HCT116 (cell line): ENCODE measurements around the gene DLL1. TPM values are rescaled to one million over a fixed set of nuclear protein-coding genes. Genes with fewer than 3 reads are reported as not detected.

Source experiments
- ATAC-seq: fragments of 200-7000 bp; cut with Tn5 transposase; 2 replicates; pipeline ENCODE4 v1.9.1; 2020; ENCODE audit warnings: mild to moderate bottlenecking, moderate library complexity
- BruUV-seq: library from RNA; stranded (reverse); fragments of 400-500 nt; replicated peaks from 2 replicates; lab custom pipeline; 2021; lab: Mats Ljungman, UMichigan
- CTCF ChIA-PET: fragments of 300-600 bp; sonication (Branson Sonifier 250); formaldehyde crosslinking; loops from one replicate; lab custom pipeline; 2021; ENCODE audit warnings: antibody characterized with exemption; lab: Charles Lee
- POLR2A ChIA-PET: fragments of 300-600, 350-600 bp; sonication (Branson Sonifier 250); formaldehyde crosslinking; loops from one replicate; lab custom pipeline; 2021; ENCODE audit warnings: antibody characterized with exemption; lab: Charles Lee
- RAD21 ChIA-PET, 2 experiments: fragments of 300-600 bp; sonication (Branson Sonifier 250); formaldehyde crosslinking; loops; one replicate each; lab custom pipeline; 2023; ENCODE audit warnings: low total read pairs in 2 of 2; ENCODE audit not compliant: uncharacterized antibody in 2 of 2, unreplicated experiment in 2 of 2, low non-redundant PET in 1 of 2; lab: Charles Lee
- DNase-seq: peaks from one replicate; pipeline ENCODE4 v3.0.0-alpha.2; 2010; ENCODE audit warnings: low read depth, low spot score
- H2AFZ ChIP-seq: fragments of 200-600 bp; shearing (Covaris generic), sonication (generic); 2 replicates; pipeline ENCODE4 v1.6.1; 2017; ENCODE audit warnings: low read depth, mixed run types, mixed read lengths, antibody characterized with exemption, low read length; ENCODE audit not compliant: poor library complexity, severe bottlenecking
- H3K27ac ChIP-seq: 2 replicates; pipeline ENCODE4 v1.5.1; 2012; ENCODE audit warnings: low read depth, low read length
- H3K27me3 ChIP-seq: fragments of 200-600 bp; sonication (generic); 2 replicates; pipeline ENCODE4 v1.6.1; 2016; ENCODE audit warnings: mixed run types, low read length, mixed read lengths; ENCODE audit not compliant: insufficient read depth
- H3K36me3 ChIP-seq, 2 experiments: fragments of 200-500 bp in 1 of 2; fragments of 200-600 bp in 1 of 2; sonication (Bioruptor generic) in 1 of 2; sonication (generic) in 1 of 2; 2 replicates each; pipeline versions ENCODE4 v1.5.1 to v1.6.1; 2014 to 2016; ENCODE audit warnings: low read length in 2 of 2, inconsistent platforms in 1 of 2, mixed read lengths in 1 of 2, mixed run types in 1 of 2; ENCODE audit not compliant: insufficient read depth in 2 of 2, control insufficient read depth in 1 of 2
- H3K4me1 ChIP-seq, 2 experiments: fragments of 200-600 bp in 1 of 2; sonication (generic) in 1 of 2; 2 replicates each; pipeline versions ENCODE4 v1.5.1 to v1.6.1; 2012 to 2017; ENCODE audit warnings: low read length in 2 of 2, inconsistent platforms in 1 of 2, mild to moderate bottlenecking in 1 of 2, mixed read lengths in 1 of 2, mixed run types in 1 of 2, moderate library complexity in 1 of 2; ENCODE audit not compliant: insufficient read depth in 2 of 2, control insufficient read depth in 1 of 2
- H3K4me2 ChIP-seq: fragments of 200-600 bp; sonication (generic); 2 replicates; pipeline ENCODE4 v1.6.1; 2017; ENCODE audit warnings: mixed run types, low read length, mixed read lengths
- H3K4me3 ChIP-seq, 2 experiments: fragments of 200-600 bp in 1 of 2; sonication (generic) in 1 of 2; replicated peaks in 1 of 2; 2 replicates each; pipeline ENCODE4 v1.5.1; 2011 to 2016; ENCODE audit warnings: low read length in 2 of 2, control low read depth in 1 of 2, low read depth in 1 of 2, mild to moderate bottlenecking in 1 of 2, mixed read lengths in 1 of 2, mixed run types in 1 of 2
- H3K79me2 ChIP-seq: fragments of 200-600 bp; sonication (generic); 2 replicates; pipeline ENCODE4 v1.6.1; 2017; ENCODE audit warnings: mild to moderate bottlenecking, mixed run types, low read length, moderate library complexity, mixed read lengths; ENCODE audit not compliant: insufficient read depth
- H3K9ac ChIP-seq: fragments of 200-600 bp; sonication (generic); 2 replicates; pipeline ENCODE4 v1.6.1; 2016; ENCODE audit warnings: low read length, mixed read lengths
- H3K9me2 ChIP-seq: fragments of 200-600 bp; sonication (generic), shearing (Covaris generic); 2 replicates; pipeline ENCODE4 v1.6.1; 2017; ENCODE audit warnings: mixed run types, mild to moderate bottlenecking, moderate library complexity; ENCODE audit not compliant: insufficient read depth
- H3K9me3 ChIP-seq, 2 experiments: fragments of 200-500 bp in 1 of 2; fragments of 200-600 bp in 1 of 2; sonication (Bioruptor generic) in 1 of 2; sonication (generic) in 1 of 2; 2 replicates each; pipeline ENCODE4 v1.6.1; 2014 to 2017; ENCODE audit warnings: low read length in 2 of 2, mixed read lengths in 2 of 2, inconsistent platforms in 1 of 2, low read depth in 1 of 2, mild to moderate bottlenecking in 1 of 2, mixed run types in 1 of 2, moderate library complexity in 1 of 2; ENCODE audit not compliant: control insufficient read depth in 1 of 2, insufficient read depth in 1 of 2
- H4K20me1 ChIP-seq: fragments of 200-600 bp; sonication (generic), shearing (Covaris generic); 2 replicates; pipeline ENCODE4 v1.6.1; 2017; ENCODE audit warnings: mixed run types, mild to moderate bottlenecking, moderate library complexity; ENCODE audit not compliant: insufficient read depth
- CBX3 ChIP-seq: IDR thresholded peaks from 2 replicates; pipeline ENCODE4 v1.6.1; 2012; ENCODE audit warnings: low read depth
- CEBPB ChIP-seq: IDR thresholded peaks from 2 replicates; pipeline ENCODE4 v1.6.1; 2012; ENCODE audit warnings: low read depth
- EGR1 ChIP-seq: IDR thresholded peaks from 2 replicates; pipeline ENCODE4 v1.6.1; 2012; ENCODE audit warnings: low read depth
- ELF1 ChIP-seq: IDR thresholded peaks from 2 replicates; pipeline ENCODE4 v1.6.1; 2012; ENCODE audit warnings: low read depth, borderline replicate concordance
- EZH2 ChIP-seq: fragments of 200-600 bp; sonication (generic); IDR thresholded peaks from 2 replicates; pipeline ENCODE4 v1.6.1; 2017; ENCODE audit warnings: antibody characterized with exemption, mixed run types
- EZH2phosphoT487 ChIP-seq: fragments of 200-600 bp; IDR thresholded peaks from 2 replicates; pipeline ENCODE4 v1.6.1; 2018; ENCODE audit warnings: antibody characterized with exemption, borderline replicate concordance
- FOSL1 ChIP-seq: IDR thresholded peaks from 2 replicates; pipeline ENCODE4 v1.6.1; 2012; ENCODE audit warnings: low read depth
- JUND ChIP-seq: IDR thresholded peaks from 2 replicates; pipeline ENCODE4 v1.6.1; 2012
- MAX ChIP-seq: IDR thresholded peaks from 2 replicates; pipeline ENCODE4 v1.6.1; 2012
- POLR2A ChIP-seq: IDR thresholded peaks from 2 replicates; pipeline ENCODE4 v1.7.0; 2011; ENCODE audit warnings: borderline replicate concordance; ENCODE audit not compliant: insufficient read depth, insufficient read length; ENCODE audit errors: extremely low read depth
- POLR2AphosphoS5 ChIP-seq: IDR thresholded peaks from 2 replicates; pipeline ENCODE4 v1.6.1; 2011; ENCODE audit warnings: mild to moderate bottlenecking, low read depth, low read length, moderate library complexity
- RAD21 ChIP-seq: IDR thresholded peaks from 2 replicates; pipeline ENCODE4 v1.6.1; 2012; ENCODE audit warnings: low read depth, mild to moderate bottlenecking
- SIN3A ChIP-seq: IDR thresholded peaks from 2 replicates; pipeline ENCODE4 v1.6.1; 2012; ENCODE audit warnings: low read depth
- SP1 ChIP-seq: IDR thresholded peaks from 2 replicates; pipeline ENCODE4 v1.6.1; 2012; ENCODE audit warnings: low read depth
- SRF ChIP-seq: IDR thresholded peaks from 2 replicates; pipeline ENCODE4 v1.6.1; 2012; ENCODE audit warnings: low read depth
- TCF7L2 ChIP-seq: IDR thresholded peaks from 2 replicates; pipeline ENCODE4 v1.7.0; 2011; ENCODE audit warnings: borderline replicate concordance, inconsistent platforms; ENCODE audit not compliant: insufficient read depth, insufficient read length; ENCODE audit errors: extremely low read depth
- YY1 ChIP-seq: IDR thresholded peaks from 2 replicates; pipeline ENCODE4 v1.6.1; 2011; ENCODE audit warnings: low read length, low read depth, moderate library complexity, mild to moderate bottlenecking; ENCODE audit not compliant: insufficient replicate concordance; ENCODE audit errors: extremely low read depth
- ZFX ChIP-seq: fragments of 450-650 bp; IDR thresholded peaks from 2 replicates; pipeline ENCODE4 v1.6.1; 2017
- intact Hi-C: fragments of 100-400 bp; cut with micrococcal nuclease; formaldehyde crosslinking; loops from 2 replicates; pipeline ENCODE4 v1.10.0; 2022
- total RNA-seq: library from RNA; stranded (reverse); gene quantifications from one replicate; pipeline ENCODE4 v1.2.1, GENCODE V29; 2021; ENCODE audit not compliant: unreplicated experiment
- TF ChIP-seq, protein P1 (sequence below): IDR thresholded peaks from 2 replicates; pipeline ENCODE4 v1.6.1; 2012
- TF ChIP-seq, protein P2 (sequence below), 3 experiments: fragments of 200-600 bp in 1 of 3; sonication (generic) in 1 of 3; IDR thresholded peaks in 2 of 3; conservative IDR thresholded peaks in 1 of 3; 2 replicates each; pipeline ENCODE4 v1.5.1; 2012 to 2017; ENCODE audit warnings: low read depth in 2 of 3, low read length in 2 of 3, antibody characterized with exemption in 1 of 3, borderline replicate concordance in 1 of 3, control low read depth in 1 of 3, mild to moderate bottlenecking in 1 of 3, mixed read lengths in 1 of 3, mixed run types in 1 of 3, moderate library complexity in 1 of 3; ENCODE audit not compliant: insufficient read depth in 1 of 3

Gene DLL1
- total RNA-seq, 1 experiment from 2014 or later: 5.3 TPM

DNA sequence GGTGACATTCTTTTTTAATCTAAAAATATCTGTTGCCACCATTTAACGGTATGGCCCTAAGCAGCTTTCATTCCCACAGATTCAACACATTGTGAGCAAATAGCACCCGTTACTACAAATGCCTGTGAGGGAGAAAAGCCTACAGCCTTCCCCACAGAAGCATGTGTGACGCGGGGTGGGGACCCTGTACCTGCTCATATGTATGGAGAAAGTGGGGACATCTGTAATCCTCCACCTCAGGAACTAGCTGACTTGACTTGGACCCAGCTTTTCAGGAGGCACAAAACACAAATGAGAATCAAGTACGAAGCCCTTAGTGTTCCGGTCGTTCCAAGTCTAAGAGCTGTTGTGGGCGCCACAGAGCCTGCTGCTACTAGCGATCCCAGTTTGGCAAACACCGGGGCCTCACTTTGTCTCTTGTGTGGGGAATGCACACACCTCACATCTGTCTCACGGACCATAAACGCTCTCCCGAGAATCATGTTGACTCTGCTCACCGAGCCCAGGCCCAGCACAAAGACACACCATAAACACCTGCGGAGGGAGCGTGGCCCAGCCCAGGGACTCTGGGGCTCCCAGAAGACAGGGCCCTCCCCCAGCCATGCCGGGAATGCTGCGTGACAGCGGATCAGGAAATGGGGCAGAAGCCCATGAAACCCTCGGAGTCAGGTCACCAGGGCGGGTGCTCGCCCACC lies 21.6 kb downstream of the DLL1 start:
- H3K4me3 ChIP-seq: no peak overlapping the region
- H3K9ac ChIP-seq: no peak overlapping the region
- H3K4me1 ChIP-seq: peaks cover 6 to 10% of the 10 kb centered on the region in 2 experiments; a peak in 3 of 4 replicates
- no peaks in the 10 kb centered on the region for H3K9me3 ChIP-seq
- CTCF ChIA-PET: no interaction called here
- no TSS peak for BruUV-seq
- DNase-seq: no peak
- no peaks in the 10 kb centered on the region for H3K9me2 ChIP-seq
- no peaks in the 10 kb centered on the region for H3K27me3 ChIP-seq
- no peaks in the 10 kb centered on the region for H3K36me3 ChIP-seq
- intact Hi-C loops: loop anchor here (10.0 kb wide), 3 partner anchors 104 to 434 kb away; no protein-coding TSS in a partner anchor
- RAD21 ChIA-PET: no interaction called here
- H3K4me2 ChIP-seq: no peak overlapping the region
- H3K79me2 ChIP-seq: no peaks in the 10 kb centered on the region
- no peak overlapping the region for H2AFZ ChIP-seq
- H3K27ac ChIP-seq: no peak overlapping the region
- H4K20me1 ChIP-seq: no peaks in the 10 kb centered on the region
- ATAC-seq: no peak
- POLR2A ChIA-PET: no interaction called here
- TF ChIP-seq CEBPB: no peak
- TF ChIP-seq POLR2A: no peak
- TF ChIP-seq SIN3A: no peak
- TF ChIP-seq EZH2phosphoT487: no peak
- no peak for TF ChIP-seq FOSL1
- TF ChIP-seq ELF1: no peak
- TF ChIP-seq, protein P1, sequence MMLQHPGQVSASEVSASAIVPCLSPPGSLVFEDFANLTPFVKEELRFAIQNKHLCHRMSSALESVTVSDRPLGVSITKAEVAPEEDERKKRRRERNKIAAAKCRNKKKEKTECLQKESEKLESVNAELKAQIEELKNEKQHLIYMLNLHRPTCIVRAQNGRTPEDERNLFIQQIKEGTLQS: no peak
- TF ChIP-seq EZH2: no peak
- TF ChIP-seq TCF7L2: no peak
- no peak for TF ChIP-seq SRF
- no peak for TF ChIP-seq MAX
- TF ChIP-seq SP1: no peak
- TF ChIP-seq CBX3: no peak
- no peak for TF ChIP-seq YY1
- no peak for TF ChIP-seq EGR1
- TF ChIP-seq, protein P2, sequence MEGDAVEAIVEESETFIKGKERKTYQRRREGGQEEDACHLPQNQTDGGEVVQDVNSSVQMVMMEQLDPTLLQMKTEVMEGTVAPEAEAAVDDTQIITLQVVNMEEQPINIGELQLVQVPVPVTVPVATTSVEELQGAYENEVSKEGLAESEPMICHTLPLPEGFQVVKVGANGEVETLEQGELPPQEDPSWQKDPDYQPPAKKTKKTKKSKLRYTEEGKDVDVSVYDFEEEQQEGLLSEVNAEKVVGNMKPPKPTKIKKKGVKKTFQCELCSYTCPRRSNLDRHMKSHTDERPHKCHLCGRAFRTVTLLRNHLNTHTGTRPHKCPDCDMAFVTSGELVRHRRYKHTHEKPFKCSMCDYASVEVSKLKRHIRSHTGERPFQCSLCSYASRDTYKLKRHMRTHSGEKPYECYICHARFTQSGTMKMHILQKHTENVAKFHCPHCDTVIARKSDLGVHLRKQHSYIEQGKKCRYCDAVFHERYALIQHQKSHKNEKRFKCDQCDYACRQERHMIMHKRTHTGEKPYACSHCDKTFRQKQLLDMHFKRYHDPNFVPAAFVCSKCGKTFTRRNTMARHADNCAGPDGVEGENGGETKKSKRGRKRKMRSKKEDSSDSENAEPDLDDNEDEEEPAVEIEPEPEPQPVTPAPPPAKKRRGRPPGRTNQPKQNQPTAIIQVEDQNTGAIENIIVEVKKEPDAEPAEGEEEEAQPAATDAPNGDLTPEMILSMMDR (IDR thresholded peaks at IDR 0.05 in 2 of 3, conservative IDR thresholded peaks at IDR 0.05 in 1 of 3; ENCODE audit: borderline replicate concordance in 1 of 3, insufficient read depth in 1 of 3, low read depth in 2 of 3, low read length in 2 of 3): no peak
- no peak for TF ChIP-seq ZFX
- no peak for TF ChIP-seq RAD21
- no peak for TF ChIP-seq JUND
- TF ChIP-seq POLR2AphosphoS5: no peak
